SW480 (cell line): ENCODE results near the gene GOLGA6L2.
"Not testable (repeated sequence)": the region's sequence is repeated elsewhere in the genome, so short reads cannot be mapped to it uniquely, and the experiment has no call there.

Source experiments
- DNase-seq: peaks from one replicate; pipeline ENCODE4 v3.0.0-alpha.2; 2016; ENCODE audit warnings: low spot score

GOLGA6L2 gene

GRCh38 chr15:23424111-23424904, 22.7 kb downstream of the GOLGA6L2 start:
- no peak for DNase-seq

DNA sequence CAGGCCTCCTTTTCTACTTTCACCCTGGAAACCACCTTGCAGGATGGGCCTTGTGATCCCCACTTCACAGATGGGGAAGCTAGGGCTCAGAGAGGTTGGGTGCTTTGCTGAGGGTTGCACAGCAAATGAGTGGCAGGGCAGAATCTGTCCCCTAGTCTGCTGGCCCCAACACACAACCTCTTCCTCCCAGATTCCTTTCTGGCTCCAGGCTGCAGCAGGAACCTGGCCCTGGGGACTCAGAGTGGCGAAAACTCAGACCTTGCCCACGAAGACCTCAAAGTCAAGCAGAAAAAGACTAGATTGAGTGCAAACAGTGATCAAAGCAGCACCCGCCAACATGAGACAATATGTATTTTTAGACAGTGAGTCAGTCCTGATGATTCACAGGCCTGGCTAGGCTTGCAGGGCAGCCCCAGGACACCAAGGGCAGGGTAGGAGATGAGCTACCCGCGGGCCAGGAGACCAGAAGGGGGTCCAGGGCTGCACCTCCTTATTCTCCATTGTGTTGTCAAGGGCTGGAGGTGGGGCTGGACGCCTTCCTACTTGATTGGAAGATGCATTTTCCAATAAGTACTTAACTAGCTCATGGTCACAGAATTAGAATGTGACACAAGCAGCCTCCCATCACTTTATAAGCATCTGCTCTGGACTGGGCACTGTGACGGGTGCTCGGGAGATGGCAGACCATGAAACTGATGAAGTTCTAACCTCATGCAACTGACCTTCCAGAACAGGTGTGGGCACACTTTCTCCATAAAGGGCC, 23.9 kb downstream of the GOLGA6L2 start:
- peak; percentile 10 for DNase-seq

DNA sequence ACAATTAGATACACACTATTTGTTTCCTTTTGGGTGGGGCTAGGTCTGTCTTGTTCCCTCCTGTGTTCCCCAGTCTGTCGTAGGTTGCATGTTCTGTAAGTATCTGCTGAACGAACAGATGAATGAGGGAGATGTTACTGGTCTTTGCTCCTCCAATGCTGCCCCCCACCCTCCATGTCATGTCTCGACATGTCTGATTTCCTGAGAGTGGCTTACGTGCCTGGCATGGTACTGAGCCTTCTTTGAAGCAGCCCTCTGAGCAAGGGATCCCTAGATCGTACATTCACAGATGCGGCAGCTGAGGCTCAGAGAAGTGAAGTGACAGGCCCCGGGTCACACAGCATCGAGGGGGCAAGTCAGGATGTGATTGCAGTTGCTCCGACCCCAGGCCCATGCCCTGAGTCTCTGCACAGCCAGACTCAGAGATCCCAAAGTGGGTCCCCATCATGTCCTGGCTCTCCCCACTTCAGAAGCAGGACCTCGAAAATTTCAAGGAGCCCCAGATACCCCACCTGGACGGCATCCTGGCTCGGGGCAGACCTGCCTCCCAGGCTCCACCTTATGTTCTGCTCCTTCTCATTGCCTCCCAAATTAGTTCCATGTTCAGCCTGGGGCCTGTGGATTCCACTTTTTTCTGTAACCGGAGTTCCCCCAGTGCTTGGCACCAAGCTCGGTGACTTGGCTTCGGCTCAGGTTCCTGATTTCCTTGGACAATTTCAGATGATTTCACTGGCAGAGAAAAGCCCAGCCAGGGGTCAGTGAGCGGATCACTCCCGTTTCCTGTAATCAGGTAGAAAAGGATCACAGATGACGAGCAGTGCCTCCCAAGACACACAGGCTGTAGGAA, 24.7 kb downstream of the GOLGA6L2 start:
- no peak for DNase-seq

GRCh38 chr15:23420806-23421575, 26.1 kb downstream of the GOLGA6L2 start:
- DNase-seq: no peak

- DNase-seq: peak; percentile 9
These were observed 30.4 kb downstream of the GOLGA6L2 start for GRCh38 chr15:23416349-23417276.

DNA sequence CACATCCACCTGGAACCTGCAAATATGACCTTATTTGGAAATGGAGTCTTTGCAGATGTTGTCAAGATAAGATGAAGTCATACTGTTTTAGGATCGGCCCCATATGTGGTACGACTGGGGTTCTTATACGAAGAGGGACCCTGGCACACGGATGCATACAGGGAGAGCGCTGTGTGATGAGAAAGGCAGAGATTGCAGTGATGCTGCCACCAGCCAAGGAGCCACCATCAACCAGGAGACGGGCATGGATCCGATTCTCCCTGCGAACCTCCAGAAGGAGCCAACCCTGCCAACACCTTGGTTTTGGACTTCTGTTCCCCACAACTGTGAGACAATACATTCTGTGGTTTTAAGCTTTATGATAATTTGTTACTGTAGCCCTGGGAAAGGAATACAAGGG, 31.2 kb downstream of the GOLGA6L2 start:
- not testable (repeated sequence) for DNase-seq

- DNase-seq: no peak
These were observed 31.6 kb downstream of the GOLGA6L2 start for GRCh38 chr15:23415321-23415865.

GRCh38 chr15:23412881-23413600, 34.0 kb downstream of the GOLGA6L2 start:
- DNase-seq: not testable (repeated sequence)

- DNase-seq: no peak
These were observed 35.2 kb downstream of the GOLGA6L2 start for GRCh38 chr15:23411841-23412240.

GRCh38 chr15:23403550-23403949, 43.5 kb downstream of the GOLGA6L2 start:
- no peak for DNase-seq

DNA sequence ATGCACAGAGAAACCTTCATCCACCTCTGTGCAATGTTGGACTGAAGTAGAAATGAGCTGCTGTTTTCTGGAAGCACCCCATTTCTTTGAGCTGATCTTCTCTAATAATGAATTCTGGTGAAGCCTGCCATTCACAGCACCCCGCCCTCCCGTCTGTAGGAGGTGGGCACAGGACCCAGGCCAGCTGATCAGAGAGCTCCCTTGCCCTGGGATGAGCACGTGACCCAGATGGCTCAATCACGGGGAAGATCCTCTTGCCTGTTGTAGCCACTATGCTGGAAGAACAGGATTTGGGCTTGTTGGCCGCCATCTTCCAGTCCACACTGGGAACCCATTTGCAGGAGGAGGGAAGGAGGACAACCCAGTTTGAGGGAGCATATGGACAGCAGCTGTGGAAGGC, 44.5 kb downstream of the GOLGA6L2 start:
- no peak for DNase-seq

- DNase-seq: no peak
These were observed 44.9 kb downstream of the GOLGA6L2 start for GRCh38 chr15:23402140-23402539.

DNA sequence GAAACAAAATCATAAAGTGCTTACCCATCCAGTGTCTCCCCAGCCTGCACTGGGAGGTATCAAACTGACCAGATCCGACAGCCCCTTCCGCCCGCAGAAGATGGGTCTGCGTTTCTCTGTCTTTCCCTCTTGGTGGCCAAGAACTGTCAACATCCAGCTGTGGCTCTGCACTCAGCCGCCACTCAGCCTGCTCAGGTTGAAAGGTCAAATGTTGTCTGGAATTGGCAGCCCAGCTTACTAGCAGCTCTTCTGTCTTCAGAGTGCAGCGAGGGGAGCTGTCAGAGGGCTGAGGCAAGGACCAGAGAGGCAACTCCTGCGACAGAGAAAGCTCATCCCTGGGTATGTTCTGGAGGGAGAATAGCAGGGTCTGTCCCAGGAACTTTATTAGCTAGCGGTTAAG, 45.4 kb downstream of the GOLGA6L2 start:
- no peak for DNase-seq

DNA sequence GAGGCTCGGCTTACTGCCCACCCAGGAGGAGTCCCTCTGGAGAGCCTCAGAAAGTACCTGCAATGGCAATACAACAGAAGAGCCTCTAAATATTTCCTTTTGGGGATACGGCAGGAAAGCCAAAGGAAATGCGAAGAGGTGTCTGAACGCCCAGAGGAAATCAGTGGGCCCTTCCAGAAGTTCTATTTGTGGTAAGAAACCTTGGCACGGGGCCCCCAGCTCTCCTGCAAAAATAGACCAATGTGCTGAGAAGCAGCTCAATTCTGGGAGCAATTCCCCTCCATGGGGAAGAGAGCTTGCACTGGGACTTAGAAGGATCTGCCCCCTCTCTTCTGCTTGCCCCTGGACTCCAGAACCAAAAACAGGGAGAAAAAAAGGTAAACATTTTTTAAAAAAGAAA, 47.8 kb downstream of the GOLGA6L2 start:
- DNase-seq: not testable (repeated sequence)

DNA sequence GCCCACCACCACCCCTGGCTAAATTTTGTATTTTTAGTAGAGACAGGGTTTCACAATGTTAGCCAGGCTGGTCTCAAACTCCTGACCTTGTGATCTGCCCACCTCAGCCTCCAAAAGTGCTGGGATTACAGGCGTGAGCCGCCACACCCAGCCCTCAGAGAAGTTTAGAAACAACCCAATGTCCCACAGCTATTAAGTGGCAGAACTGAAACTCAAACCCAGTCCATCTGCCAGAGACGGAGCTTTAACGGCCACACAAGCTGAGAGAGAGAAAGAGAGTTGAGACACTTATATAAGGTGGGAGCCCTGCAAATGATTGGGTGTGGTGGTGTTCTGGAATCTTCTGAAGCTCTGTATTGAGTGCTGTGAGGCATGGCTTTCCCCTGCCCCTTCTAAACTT, 48.7 kb downstream of the GOLGA6L2 start:
- not testable (repeated sequence) for DNase-seq

DNA sequence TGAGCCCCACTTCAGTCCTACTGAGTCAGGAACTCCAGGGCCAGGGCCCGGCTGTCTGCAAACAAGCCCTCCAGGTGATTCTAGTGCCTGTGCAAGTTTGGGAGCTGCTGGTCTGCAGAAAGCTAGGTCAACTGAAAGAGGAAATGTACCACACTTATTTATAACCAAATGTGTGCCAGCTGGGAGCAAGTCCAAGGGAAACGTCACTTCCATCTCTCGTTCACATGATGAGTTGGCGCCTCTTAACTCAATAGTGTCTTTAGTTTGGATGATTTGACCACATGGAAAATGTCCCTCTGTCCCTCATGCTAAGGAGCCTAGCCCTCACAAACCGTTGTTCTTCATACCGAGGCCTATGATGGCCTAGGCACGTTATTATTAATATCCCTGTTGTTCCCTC, 49.3 kb downstream of the GOLGA6L2 start:
- DNase-seq: no peak

DNA sequence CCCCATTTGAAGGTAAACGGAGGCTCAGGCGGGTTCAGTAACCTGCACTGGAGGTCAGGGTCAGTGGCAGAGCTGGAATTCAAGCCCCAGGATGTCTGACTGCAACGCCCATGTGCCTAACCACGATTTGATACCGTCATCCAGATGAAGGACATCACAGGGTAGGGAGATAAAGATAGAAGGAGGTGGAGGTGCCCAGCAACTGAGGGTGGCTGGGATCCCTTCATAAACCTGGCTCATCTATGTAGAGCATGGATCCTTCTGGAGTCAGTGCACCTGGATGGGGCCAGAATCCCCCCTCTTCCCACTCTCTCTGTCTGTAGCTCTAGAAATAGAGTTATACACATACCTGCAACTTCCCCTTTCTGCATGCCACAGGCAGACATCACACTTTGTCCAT, 51.2 kb downstream of the GOLGA6L2 start:
- DNase-seq: no peak

- DNase-seq: no peak
These were observed 51.9 kb downstream of the GOLGA6L2 start for GRCh38 chr15:23395030-23395692.
